WTC11 (cell line): ENCODE measurements around the gene MIGA2. TPM values are rescaled to one million over a fixed set of nuclear protein-coding genes. Genes with fewer than 3 reads are reported as not detected.

Experiments used
- ATAC-seq: fragments of 200-7000 bp; cut with Tn5 transposase; 2 replicates; pipeline ENCODE4 v1.10.0; 2021; ENCODE audit warnings: mild to moderate bottlenecking, moderate library complexity
- CTCF ChIA-PET: fragments of 300-600 bp; sonication (Branson Sonifier 250); formaldehyde crosslinking; loops from one replicate; lab custom pipeline; 2021; ENCODE audit warnings: antibody characterized with exemption; lab: Charles Lee
- POLR2A ChIA-PET: fragments of 350-600 bp; sonication (Branson Sonifier 250); formaldehyde crosslinking; loops from one replicate; lab custom pipeline; 2021; ENCODE audit warnings: antibody characterized with exemption; lab: Charles Lee
- DNase-seq: peaks from one replicate; pipeline ENCODE4 v3.0.0; 2021; ENCODE audit warnings: low spot score
- H3K27ac Mint-ChIP-seq: 2 replicates; pipeline ENCODE4 v1.8.0; 2021; ENCODE audit warnings: mixed read lengths
- H3K27me3 Mint-ChIP-seq: 2 replicates; pipeline ENCODE4 v1.8.0; 2021; ENCODE audit warnings: low read depth, mild to moderate bottlenecking, moderate library complexity, mixed read lengths
- H3K36me3 Mint-ChIP-seq: 2 replicates; pipeline ENCODE4 v1.8.0; 2021; ENCODE audit warnings: mixed read lengths
- H3K4me1 Mint-ChIP-seq: 2 replicates; pipeline ENCODE4 v1.8.0; 2022; ENCODE audit warnings: mixed read lengths
- H3K4me3 Mint-ChIP-seq: 2 replicates; pipeline ENCODE4 v1.8.0; 2021; ENCODE audit warnings: mild to moderate bottlenecking, moderate library complexity, mixed read lengths
- H3K9me3 Mint-ChIP-seq: 2 replicates; pipeline ENCODE4 v1.8.0; 2021; ENCODE audit warnings: mixed read lengths
- ELF4 ChIP-seq: sonication (generic); formaldehyde crosslinking; IDR thresholded peaks from 2 replicates; pipeline ENCODE4 v1.8.1; 2022; ENCODE audit warnings: low read depth, mild to moderate bottlenecking, moderate library complexity, missing genetic modification reagents
- ESRRA ChIP-seq: sonication (generic); formaldehyde crosslinking; IDR thresholded peaks from 2 replicates; pipeline ENCODE4 v1.8.1; 2022; ENCODE audit warnings: mild to moderate bottlenecking, missing genetic modification reagents, borderline replicate concordance
- ETV6 ChIP-seq: sonication (generic); formaldehyde crosslinking; IDR thresholded peaks from 2 replicates; pipeline ENCODE4 v1.8.1; 2022; ENCODE audit warnings: mild to moderate bottlenecking, missing genetic modification reagents
- NFE2L1 ChIP-seq: sonication (generic); formaldehyde crosslinking; IDR thresholded peaks from 2 replicates; pipeline ENCODE4 v1.8.1; 2023; ENCODE audit warnings: missing genetic modification reagents
- NR2C2 ChIP-seq: sonication (generic); formaldehyde crosslinking; IDR thresholded peaks from 2 replicates; pipeline ENCODE4 v1.8.0; 2022; ENCODE audit warnings: mild to moderate bottlenecking, missing genetic modification reagents
- NR3C1 ChIP-seq: sonication (generic); formaldehyde crosslinking; conservative IDR thresholded peaks from 2 replicates; pipeline ENCODE4 v1.8.1; 2023; ENCODE audit warnings: low read depth, mild to moderate bottlenecking, missing genetic modification reagents
- RELA ChIP-seq: sonication (generic); formaldehyde crosslinking; IDR thresholded peaks from 2 replicates; pipeline ENCODE4 v1.8.1; 2022; ENCODE audit warnings: missing genetic modification reagents, mild to moderate bottlenecking, borderline replicate concordance
- TEAD1 ChIP-seq: sonication (generic); formaldehyde crosslinking; IDR thresholded peaks from 2 replicates; pipeline ENCODE4 v1.8.0; 2022; ENCODE audit warnings: mild to moderate bottlenecking, missing genetic modification reagents
- USF1 ChIP-seq: sonication (generic); formaldehyde crosslinking; IDR thresholded peaks from 2 replicates; pipeline ENCODE4 v1.8.0; 2022; ENCODE audit warnings: mild to moderate bottlenecking, missing genetic modification reagents
- ZNF263 ChIP-seq: sonication (generic); formaldehyde crosslinking; IDR thresholded peaks from 2 replicates; pipeline ENCODE4 v1.8.1; 2022; ENCODE audit warnings: low read depth, mild to moderate bottlenecking, moderate library complexity, missing genetic modification reagents
- ZNF281 ChIP-seq: sonication (generic); formaldehyde crosslinking; IDR thresholded peaks from 2 replicates; pipeline ENCODE4 v1.8.0; 2023; ENCODE audit warnings: mild to moderate bottlenecking, missing genetic modification reagents
- ZNF671 ChIP-seq: fragments of 250-450 bp; sonication (Bioruptor Pico); IDR thresholded peaks from 2 replicates; pipeline ENCODE4 v1.8.0; 2021; ENCODE audit warnings: mild to moderate bottlenecking
- total RNA-seq: library from RNA; stranded (reverse); gene quantifications from 3 replicates; pipeline ENCODE4 v1.2.3, GENCODE V29; 2021
- TF ChIP-seq, protein P1 (sequence below): fragments of 250-450 bp; sonication (Bioruptor Pico); IDR thresholded peaks from 2 replicates; pipeline ENCODE4 v1.9.0; 2021; ENCODE audit warnings: mild to moderate bottlenecking, borderline replicate concordance
- TF ChIP-seq, protein P2 (sequence below): fragments of 250-450 bp; sonication (Bioruptor Pico); IDR thresholded peaks from 2 replicates; pipeline ENCODE4 v2.1.2; 2022; ENCODE audit warnings: mild to moderate bottlenecking, moderate library complexity
- TF ChIP-seq, protein P3 (sequence below): sonication (generic); formaldehyde crosslinking; IDR thresholded peaks from 2 replicates; pipeline ENCODE4 v1.8.1; 2022; ENCODE audit warnings: mild to moderate bottlenecking, moderate library complexity, missing genetic modification reagents

Gene MIGA2
- total RNA-seq, 1 experiment from 2014 or later = 61.7 TPM

- TF ChIP-seq NFE2L1 (CRISPR knock-in tag) (no peak), USF1 (no peak)
These were observed 32.8 kb downstream of the MIGA2 start (continued) for GRCh38 chr9:129068990-129069861.

DNA sequence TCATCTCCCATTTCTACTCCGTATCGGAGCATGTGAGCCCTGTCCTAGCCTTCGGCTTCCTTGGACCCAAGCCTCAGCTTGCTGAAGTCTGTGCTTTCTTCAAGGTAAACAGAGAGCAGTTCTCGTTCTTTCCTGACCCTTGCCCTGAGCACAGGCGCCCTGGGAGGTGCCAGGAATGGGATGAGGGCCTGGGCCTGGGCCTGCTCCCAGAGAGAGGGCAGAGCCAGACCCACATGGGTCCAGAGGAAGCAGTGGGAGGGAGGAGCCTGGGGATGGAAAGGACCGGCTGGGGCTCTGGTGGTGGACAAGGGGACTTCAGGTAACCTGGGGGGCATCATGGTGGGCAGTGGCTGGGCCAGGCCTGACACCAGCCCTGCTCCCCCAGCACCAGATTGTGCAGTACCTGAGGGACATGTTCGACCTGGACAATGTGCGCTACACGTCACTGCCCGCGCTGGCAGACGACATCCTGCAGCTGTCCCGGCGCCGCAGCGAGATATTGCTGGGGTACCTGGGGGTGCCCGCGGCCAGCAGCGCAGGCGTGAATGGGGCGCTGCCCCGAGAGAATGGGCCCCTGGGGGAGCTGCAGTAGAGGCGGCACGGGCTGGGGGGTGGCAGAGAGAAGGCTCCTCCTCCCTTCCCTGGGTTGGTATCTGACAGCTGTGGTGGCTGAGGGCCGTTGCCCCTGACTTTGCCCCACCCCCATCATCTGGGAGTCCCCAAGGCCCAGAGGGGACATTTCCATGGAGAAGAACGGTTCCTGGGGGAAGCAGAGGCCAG, 33.6 kb downstream of the MIGA2 start:
- no peak for TF ChIP-seq NFE2L1 (CRISPR knock-in tag)
- TF ChIP-seq, protein P1, sequence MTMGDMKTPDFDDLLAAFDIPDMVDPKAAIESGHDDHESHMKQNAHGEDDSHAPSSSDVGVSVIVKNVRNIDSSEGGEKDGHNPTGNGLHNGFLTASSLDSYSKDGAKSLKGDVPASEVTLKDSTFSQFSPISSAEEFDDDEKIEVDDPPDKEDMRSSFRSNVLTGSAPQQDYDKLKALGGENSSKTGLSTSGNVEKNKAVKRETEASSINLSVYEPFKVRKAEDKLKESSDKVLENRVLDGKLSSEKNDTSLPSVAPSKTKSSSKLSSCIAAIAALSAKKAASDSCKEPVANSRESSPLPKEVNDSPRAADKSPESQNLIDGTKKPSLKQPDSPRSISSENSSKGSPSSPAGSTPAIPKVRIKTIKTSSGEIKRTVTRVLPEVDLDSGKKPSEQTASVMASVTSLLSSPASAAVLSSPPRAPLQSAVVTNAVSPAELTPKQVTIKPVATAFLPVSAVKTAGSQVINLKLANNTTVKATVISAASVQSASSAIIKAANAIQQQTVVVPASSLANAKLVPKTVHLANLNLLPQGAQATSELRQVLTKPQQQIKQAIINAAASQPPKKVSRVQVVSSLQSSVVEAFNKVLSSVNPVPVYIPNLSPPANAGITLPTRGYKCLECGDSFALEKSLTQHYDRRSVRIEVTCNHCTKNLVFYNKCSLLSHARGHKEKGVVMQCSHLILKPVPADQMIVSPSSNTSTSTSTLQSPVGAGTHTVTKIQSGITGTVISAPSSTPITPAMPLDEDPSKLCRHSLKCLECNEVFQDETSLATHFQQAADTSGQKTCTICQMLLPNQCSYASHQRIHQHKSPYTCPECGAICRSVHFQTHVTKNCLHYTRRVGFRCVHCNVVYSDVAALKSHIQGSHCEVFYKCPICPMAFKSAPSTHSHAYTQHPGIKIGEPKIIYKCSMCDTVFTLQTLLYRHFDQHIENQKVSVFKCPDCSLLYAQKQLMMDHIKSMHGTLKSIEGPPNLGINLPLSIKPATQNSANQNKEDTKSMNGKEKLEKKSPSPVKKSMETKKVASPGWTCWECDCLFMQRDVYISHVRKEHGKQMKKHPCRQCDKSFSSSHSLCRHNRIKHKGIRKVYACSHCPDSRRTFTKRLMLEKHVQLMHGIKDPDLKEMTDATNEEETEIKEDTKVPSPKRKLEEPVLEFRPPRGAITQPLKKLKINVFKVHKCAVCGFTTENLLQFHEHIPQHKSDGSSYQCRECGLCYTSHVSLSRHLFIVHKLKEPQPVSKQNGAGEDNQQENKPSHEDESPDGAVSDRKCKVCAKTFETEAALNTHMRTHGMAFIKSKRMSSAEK (CRISPR knock-in tag) = no peak
- no peak for TF ChIP-seq NR3C1 (CRISPR knock-in tag)
- TF ChIP-seq, protein P2, sequence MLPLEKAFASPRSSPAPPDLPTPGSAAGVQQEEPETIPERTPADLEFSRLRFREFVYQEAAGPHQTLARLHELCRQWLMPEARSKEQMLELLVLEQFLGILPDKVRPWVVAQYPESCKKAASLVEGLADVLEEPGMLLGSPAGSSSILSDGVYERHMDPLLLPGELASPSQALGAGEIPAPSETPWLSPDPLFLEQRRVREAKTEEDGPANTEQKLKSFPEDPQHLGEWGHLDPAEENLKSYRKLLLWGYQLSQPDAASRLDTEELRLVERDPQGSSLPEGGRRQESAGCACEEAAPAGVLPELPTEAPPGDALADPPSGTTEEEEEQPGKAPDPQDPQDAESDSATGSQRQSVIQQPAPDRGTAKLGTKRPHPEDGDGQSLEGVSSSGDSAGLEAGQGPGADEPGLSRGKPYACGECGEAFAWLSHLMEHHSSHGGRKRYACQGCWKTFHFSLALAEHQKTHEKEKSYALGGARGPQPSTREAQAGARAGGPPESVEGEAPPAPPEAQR (CRISPR knock-in tag) = no peak
- no peak for TF ChIP-seq RELA (CRISPR knock-in tag)
- TF ChIP-seq ZNF263 (CRISPR knock-in tag) = no peak
- TF ChIP-seq ZNF281 = no peak
- TF ChIP-seq, protein P3, sequence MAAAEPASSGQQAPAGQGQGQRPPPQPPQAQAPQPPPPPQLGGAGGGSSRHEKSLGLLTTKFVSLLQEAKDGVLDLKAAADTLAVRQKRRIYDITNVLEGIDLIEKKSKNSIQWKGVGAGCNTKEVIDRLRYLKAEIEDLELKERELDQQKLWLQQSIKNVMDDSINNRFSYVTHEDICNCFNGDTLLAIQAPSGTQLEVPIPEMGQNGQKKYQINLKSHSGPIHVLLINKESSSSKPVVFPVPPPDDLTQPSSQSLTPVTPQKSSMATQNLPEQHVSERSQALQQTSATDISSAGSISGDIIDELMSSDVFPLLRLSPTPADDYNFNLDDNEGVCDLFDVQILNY (CRISPR knock-in tag) = no peak
- no peak for TF ChIP-seq ESRRA (CRISPR knock-in tag)
- no peak for TF ChIP-seq TEAD1 (CRISPR knock-in tag)
- no peak for TF ChIP-seq ZNF671
- TF ChIP-seq ELF4 (CRISPR knock-in tag) = no peak
- no peak for TF ChIP-seq ETV6 (CRISPR knock-in tag)
- TF ChIP-seq NR2C2 (CRISPR knock-in tag) = no peak
- Mint-ChIP-seq H3K27me3 (no peaks in the 10 kb centered on the region), H3K4me1 (peaks cover 28% of the 10 kb centered on the region), H3K27ac (peak overlapping the region; percentile 78), H3K9me3 (no peaks in the 10 kb centered on the region), H3K4me3 (no peak overlapping the region), H3K36me3 (peaks cover 20% of the 10 kb centered on the region)
- ATAC-seq (no peak), DNase-seq (no peak)
- CTCF ChIA-PET = interaction anchor here (1.0 to 2.4 kb wide), 3 partner anchors 10 to 337 kb away, joined by 3 to 10 read pairs (median 6); partner anchors contain the start of genes DOLPP1 and SH3GLB2
- POLR2A ChIA-PET = interaction anchor here (0.5 kb wide), 1 partner anchor 158 kb away, joined by 5 read pairs; no protein-coding TSS in a partner anchor
